ENCODE measurements around the gene STK38L.
"Not testable (repeated sequence)": the region's sequence is repeated elsewhere in the genome, so short reads cannot be mapped to it uniquely, and the experiment has no call there.

STK38L gene

DNA sequence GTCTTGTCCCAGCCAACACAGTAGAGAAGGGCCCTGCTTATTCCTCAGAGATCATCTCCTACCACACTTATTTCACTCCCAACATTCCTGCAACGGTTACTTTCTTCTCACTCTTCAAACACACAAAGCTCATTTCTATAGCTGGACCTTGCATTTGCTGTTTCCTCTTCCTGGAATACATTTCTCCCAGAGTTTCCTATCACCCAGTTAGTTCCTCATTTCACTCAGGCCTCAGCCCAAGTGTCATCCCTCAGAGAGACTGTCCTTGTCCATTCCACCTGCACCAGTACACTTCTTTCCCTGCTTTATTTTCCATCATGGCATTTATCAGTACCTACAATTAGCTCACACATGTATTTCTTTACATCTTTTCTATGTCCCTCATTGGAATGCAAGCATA lies 14.7 kb upstream of the STK38L start:
- DNase-seq, result no peak

DNA sequence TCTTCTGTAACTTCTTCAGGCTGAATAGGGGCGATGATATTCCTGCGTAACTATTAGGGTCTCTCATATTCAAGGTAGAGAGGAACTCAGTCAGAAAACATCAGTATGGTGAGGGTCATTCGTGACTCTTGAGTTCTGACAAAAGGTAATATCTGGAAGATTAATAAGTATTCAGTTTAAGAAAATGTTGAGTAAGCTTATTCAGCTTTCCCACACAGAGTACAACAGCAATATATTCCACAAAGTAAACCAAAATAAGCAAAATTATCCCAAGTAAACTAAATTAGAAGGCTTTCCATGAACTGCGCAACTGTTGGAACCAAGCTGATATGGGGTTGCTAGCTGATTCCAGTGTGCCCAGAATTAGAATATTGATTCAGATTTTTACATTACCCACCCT lies 12.7 kb upstream of the STK38L start:
- DNase-seq, result not testable (repeated sequence)

DNA sequence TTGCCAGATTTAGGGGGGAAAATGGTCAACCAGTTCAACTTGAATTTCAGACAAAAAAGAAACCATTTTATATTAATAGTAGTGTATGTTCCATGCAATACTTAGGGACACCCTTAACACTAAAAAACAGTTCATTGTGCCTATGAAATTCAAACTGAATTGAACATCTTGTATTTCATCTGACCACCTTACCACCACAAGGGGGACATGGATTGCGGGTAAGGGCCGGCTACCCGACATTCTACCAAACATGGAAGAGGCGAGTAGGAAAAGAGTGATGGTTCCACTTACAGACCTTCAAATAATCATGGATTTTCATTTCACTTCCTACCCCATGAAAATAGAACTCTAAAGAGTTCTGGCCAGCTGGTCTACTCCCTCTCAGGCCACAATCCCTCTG lies 10.3 kb upstream of the STK38L start:
- DNase-seq, result no peak

DNA sequence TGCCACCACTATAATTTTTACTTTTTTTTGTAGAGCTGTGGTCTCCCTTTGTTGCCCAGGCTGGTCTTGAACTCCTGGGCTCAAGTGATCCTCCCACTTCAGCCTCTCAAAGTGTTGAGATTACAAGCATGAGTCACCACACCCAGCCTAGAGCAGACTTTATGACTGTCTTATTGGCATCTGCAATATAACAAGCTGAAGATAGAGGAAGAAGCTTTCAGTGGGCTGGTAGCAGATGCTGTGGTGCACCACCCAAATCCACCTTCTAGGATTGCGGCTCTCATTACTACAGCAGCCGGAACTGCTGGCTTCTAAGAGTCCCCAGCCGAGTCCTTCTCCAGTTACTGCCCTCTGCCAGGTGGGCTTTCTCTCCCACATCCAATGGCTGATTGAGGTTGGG lies 7.6 kb upstream of the STK38L start:
- DNase-seq, result no peak

DNA sequence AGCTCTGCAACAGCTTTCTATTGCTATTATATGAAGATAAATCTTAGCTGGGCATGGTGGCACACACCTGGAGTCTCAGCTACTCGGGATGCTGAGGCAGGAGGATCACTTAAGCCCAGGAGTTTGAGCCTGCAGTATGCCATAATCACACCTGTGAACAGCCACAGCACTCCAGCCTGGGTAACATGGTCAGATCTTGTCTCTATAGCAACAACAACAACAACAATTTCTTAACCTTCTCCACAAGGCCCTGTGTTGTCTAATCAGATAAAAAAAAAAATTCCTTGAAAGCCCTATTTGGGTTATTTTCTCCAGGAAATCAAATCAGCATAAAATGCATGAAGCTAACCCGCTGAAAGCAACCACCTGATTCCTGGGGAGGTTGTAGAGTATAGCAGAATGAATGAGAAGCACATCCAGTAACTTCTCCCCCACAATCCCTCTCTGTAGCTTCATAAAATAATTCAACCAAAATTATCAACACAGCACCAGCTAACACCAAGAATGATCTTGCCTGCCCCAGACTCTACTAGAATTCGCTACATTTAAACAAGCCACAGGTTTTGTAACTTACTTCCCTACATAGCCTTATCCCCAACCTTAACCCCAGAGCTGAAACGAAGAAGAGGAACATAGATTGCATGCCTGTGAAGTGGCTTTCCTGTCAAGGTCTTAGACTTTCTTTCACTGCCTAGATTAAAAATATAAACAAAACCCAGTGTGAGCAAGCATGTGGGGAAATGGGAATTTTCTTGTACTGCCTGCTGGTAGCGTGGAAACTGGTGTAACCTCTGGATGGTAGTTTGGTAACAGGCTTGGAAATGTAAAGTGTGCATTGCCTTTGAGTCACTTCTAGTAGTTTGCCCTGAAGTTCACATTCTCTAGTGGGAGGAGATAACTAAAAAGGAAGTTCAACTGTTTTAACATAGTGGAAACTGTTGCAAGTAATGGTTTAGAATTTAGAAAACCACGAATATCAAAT lies 6.0 kb upstream of the STK38L start:
- no peak for DNase-seq

DNA sequence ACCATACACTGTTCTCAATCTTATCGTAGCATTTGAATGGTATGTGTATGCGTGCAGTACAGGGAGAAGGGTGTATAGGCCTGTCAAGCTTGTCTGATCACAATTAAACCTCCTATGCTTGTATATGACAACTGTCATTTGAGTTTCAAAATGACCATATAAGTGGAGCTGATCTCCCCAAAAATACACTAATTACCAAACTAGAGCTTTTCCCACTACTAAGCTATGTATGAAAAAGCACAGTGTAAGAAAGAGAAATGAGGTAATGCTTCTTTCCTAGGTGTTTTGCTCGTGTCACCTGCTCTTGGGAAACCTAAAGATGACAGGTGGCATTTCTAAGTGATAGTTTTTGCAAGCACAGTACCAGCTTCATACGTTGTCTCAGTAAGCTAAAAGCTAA lies 1.1 kb upstream of the STK38L start:
- DNase-seq, result no peak

DNA sequence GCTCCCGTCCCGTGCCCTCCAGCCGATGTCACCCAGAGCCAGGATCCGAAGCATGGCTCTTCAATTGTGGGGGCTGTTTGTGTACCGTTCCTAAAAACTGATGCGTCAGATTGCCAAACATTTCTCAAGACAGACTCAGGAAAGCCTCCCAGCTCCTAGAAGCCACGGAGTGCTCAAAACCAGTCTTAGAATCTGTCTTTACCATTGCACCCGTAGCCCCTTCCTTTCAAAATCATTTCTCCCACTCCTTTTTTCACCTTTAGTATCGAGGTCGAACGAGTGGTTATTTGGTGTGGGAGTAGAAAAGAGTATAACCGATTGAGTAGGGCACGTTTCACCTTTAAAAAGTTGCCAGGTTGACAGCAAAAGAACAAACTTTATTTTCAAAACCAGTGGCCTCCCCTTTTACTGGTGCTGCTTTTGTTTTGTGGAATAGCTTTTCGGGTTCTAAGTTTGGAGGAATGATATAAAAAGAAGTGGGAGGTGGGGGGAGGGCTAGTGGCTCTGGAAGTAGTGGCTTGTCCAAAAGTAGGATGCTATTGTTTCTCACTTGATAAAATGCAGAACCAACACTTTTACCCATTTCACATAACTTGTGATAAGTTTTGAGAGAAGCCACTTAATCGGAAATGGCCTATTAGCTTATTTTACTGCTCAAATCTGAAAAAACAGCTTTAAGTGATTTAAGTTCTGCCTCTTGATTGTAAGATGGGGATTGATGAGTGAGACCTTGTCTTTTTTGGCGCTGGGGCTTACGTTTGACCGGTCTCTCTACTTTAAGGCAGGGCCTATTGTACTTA lies 803 bp downstream of the STK38L start:
- DNase-seq, result peak; percentile 50

DNA sequence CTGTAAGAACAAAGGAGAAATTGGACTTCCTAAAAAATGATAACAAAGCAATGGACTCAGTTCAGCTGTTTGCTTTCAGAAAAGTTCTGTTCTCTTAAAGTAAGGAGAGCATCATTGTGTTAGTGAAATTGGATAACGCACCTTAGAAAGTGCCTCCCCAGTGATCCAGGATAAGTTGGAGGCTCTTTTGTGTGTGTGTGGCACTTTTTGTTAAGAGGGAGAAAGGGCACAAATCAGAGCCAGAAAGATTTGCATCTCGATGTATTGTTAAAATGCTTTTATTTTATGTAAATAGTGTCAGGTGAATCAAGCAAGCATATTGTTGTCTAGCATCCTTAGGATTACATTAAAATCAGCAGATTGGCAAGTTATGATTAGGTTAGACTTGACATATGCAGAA lies 2.1 kb downstream of the STK38L start:
- DNase-seq, result no peak

DNA sequence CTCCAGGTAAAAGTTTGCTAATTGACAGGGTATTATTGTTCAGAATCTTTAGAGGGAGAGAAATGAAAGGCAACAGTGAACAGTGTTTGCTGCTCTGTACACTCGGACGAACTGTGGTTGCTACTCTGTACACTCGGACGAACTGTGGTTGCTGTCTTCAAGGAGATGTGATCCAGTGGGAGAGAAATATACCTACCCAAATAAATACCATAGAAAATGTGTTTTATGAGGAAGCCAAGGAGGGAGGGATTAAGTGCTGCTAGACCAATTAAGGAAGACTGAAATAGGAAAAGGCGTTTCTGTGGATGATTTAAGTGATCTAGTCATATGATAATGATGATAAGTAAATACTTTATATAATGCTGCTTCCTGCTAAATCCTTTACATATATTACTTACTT lies 2.7 kb downstream of the STK38L start:
- peak; percentile 18 for DNase-seq

DNA sequence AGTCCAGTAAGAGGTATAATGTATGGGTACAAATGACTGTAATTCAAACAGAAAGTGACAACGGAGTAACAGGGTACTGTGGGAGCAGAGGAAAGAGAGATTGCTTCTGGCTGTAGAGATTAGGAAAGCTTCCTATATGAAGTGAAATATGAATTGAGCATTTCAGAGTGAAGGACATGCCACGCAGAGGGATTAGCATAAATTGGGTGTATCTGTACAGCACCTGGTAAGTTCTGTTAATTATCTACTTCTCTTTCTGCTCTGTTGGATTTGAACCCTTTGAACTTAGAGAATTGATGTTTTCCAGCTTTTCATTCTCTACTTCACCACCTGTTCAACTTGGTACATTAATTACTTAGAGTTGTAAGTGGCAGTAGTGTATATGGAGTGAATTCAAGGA lies 8.8 kb downstream of the STK38L start:
- peak; percentile 73 for DNase-seq

DNA sequence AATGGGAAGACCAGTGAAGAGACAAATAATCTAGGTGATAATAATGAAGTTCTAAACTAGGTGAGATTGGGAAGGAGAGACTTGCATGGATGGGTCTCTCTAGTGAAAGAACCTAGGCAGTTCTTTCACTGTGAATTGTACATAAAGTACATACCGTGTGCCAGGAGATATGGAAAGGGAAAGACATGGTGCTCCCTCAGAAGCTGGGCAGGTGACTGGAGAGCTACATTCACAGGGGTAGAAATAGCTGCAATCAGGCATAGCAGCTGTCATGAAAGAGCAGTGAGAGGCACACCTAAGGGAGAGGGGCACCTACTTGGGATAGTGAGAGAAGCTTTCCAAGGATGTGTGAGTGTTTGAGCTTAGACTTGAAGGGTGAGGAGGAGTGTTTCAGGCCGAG lies 9.3 kb downstream of the STK38L start:
- DNase-seq, result peak; percentile 31

DNA sequence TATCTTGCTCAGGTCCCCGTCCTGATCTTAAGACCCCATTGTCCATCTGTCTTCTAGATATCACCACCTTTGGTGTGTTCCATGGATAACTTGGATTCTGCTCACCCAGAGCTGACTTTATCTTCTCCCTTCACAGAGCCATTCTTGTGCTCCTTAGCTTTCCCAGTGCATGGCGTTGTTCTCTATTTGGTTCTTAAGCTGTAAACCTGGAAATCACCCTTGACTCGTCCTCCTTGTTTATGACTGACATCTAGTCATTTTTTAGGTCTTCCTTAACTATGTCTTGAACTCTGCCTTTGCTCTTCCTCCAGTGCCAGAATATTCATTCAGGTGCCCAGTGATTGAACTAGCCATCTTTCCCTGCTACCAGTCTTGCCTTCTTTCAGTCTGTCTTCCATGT lies 11.7 kb downstream of the STK38L start:
- DNase-seq, result no peak

DNA sequence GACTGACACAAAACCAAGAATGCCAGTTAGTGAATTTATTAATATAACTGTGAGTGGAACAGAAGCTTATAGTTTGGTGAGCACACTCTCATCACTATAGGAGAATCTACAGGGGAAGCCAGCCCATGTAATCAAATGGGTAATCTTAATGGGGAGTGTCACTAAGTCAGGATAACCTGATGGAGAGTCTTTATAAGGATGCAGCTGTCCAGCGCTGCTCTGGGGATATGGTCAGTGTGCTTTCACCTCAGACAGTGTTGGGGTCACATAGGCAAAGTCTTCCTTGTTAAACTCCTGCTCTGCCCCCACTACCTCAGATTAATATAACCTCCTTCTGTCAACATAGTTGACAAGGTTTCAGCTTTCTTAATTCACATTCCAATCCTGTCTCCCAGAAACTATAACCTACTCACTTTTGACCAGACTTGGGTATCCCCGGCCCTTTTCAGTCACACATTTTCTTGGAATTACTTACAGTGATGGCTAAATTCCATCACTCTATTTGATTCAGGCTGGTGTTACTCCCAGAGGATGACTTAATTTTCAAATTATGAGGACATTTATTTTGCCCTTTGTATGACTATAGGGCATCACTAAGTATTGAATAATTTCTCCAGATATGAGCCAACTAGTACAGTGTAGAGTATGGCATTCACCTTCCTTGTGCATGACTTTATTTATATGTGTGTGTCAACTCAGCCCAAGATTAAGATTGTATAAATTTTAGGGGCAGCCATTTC lies 13.2 kb downstream of the STK38L start:
- DNase-seq, result no peak

DNA sequence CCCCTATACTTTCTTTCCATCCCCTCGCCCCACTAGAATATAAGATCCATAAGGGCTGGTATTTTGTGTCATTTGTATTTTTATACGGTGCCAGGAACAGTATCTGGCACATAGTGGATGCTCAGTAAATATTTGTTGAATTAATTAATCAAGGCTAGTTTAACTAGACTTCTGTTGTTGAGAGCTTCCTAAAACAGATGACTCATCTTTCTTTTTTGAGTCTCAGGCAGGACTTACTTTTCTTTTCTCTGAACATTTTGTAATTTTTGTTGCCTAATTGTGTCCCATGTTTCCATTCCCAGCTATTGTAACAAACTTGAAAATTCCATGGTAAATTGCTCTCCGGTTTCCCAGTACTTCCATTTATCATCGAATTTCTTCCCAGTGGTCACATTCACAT lies 16.7 kb downstream of the STK38L start:
- DNase-seq, result peak; percentile 3

DNA sequence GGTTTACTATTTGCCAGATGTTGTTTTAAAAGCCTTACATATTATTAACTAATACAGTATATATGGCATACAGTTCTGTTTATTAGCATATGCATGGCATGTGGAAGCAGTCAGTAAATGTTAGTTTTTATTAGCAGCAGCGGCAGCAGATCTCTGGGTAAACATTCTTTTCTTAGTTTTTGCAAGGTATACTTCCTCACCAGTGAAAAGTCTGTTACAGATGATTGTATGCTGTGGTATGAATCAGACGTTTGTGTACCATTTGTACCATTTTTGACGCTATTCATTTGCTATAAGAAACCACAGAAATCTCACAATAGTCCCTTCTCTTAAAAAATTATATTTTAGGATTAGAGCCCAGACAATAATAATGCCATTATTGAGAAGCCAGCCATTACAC lies 17.8 kb downstream of the STK38L start:
- DNase-seq, result no peak

DNA sequence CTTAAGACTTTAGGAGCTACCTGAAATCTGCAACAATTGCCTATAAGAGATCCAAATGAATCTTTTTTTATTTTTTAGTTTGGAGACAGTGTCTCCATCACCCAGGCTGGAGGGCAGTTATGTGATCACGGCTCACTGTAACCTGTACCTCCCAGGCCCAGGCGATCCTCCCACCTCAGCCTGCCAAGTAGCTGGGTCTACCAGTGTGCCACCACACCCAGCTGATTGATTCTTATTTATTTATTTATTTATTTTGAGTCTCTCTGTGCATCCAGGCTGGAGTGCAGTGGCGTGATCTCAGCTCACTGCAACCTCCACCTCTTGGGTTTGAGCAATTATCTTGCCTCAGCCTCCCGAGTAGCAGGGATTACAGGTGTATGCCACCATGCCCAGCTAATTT lies 26.1 kb downstream of the STK38L start:
- no peak for DNase-seq

DNA sequence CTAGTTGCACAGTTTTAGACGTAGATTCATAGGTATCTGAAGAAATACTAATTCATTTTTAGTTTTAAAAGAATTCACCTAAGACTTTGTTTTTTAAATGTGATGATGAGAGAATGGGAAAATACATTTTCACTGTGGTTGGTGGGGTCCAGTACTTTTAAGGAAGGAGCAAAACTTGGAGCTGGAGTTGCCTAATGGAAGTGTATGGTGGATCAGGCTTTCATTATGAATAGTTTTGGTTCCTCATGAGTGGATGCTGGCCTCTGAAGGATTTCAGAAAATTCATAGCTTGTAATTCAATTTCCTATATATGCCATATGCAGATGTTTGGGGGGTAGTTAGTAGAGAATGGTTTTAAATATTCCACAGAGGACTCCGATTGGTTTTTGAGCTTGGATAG lies 27.1 kb downstream of the STK38L start:
- DNase-seq, result no peak

DNA sequence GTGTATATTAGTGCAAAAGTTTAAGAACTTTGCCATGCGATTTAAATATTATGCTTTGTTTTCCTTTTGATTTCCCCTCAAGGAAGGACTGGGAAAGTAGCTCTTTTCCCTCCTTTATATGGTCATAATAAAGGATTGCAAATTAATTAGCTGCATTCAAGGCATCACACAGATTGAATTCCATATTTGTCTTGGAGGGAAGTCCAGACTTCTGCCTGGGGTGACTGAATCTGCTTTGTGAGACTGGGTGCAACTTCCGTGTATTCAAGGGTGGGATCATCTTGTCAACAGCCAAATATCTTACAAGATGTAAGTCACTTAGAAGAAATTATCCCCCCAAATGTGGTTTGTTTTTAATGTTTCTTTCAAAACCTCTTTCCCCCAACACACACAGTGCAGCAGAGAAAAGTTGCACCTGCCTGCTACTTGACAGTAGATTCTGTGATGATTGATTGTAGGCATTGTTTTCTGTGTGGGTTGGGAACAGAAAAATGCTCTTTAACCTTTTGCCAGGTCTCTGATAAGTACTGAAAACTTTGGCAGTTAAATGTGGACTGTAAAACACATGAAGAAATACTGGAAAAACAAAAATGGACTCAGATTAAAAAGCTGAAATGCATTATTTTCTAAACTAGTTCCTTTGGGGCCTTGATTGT lies 28.4 kb downstream of the STK38L start:
- DNase-seq, result peak; percentile 73

DNA sequence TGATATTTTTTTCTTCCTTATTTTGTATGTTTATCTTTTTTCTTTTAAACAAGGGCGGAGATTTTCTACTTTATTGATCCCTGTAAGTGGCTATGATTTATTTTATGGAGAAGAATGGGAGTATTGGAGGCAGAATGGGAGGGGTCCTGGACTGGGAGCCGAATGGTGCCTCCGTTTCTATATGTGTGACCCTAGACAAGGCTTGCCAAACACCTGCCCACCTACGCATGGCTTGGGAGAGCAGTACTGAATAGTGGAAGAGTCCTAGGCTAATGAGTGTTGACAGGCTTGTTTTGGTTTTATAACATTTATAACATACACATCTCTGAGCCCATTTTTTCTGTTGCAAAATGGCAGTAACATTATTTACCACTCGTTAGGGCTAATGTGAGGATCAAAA lies 29.0 kb downstream of the STK38L start:
- DNase-seq, result peak; percentile 22

DNA sequence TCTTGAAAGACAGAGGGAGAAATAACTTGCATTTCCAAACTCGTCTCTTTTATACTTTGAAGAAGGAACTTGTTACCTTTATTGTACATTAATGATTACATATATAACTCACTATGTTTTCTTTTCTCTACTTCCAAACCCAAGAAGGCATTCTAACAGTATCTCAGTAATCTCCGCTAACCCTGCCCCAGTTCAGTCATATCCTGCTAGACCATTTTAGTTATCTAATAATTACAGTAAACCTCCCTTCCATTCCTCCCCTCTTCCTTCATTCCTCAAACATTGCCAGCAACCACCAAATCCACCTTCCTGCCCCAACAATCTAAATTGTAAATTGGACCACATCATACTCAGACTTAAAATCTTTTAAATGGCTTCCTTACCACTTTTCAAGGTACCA lies 30.6 kb downstream of the STK38L start:
- DNase-seq, result no peak

DNA sequence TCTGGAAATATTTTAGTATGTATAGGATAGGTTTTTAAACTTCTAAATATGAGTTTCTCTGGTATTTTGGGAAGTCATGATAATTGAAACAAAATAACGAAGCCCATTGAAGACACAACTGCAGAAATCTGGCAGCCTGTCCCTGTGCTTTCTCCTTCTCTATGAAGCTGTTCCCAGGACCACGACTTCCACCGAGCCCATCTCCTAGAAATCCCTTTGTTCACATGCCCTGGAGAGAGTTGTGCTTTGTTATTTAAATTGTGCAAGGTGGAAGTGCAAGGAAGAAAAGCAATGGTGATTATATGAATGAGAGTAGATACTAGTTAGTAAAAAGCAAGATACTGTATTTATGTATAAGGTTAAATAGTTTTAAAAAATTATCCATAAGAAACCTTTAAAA lies 32.2 kb downstream of the STK38L start:
- no peak for DNase-seq

DNA sequence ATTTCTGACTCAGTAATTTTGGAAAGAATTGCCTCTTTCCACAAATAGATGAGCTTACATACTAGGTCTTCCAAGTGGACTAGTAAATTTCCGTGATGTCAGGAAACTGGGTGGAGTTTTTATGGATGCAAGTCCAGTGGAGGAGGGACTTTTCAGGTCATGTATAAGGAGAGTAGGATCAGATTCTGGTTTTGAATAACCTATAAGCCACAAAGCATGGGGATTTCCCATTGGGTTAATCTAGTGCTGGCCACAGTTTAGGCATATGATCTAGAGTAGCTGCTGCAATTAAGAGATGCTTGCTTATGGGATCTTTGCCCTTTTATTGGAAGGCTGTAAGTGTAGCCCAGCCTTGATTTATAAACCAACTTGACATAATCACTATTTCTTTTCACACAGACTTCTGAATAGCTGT lies 33.8 kb downstream of the STK38L start:
- peak; percentile 27 for DNase-seq

DNA sequence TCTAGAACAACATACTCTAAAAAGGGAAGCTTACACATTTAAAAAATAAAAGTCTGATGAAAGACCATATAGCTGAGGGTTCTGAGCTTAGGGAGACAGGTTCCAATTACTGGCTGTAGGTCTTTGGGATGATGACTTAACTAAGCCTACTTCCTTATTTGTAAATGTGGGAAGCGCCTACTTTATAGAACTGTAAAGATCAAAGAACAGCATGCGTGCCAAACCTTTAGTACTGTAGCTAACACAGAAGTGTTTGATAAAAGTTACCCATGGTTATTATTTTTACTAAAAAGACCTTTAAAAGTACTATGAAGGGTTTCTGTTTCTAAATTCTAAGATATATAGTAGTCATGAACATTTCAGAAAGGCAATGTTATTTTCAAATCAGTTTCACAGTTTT lies 35.7 kb downstream of the STK38L start:
- no peak for DNase-seq
